CD14-positive monocyte (primary cell): ENCODE data around the gene CACNA1C. TPM values are rescaled to one million over a fixed set of nuclear protein-coding genes. Genes with fewer than 3 reads are reported as not detected.
A peak's percentile ranks its signal among the peaks of the same experiment; 100 is the strongest.

Source experiments
- DNase-seq, 3 donors: peaks; one replicate each; pipeline ENCODE4 v3.0.0-alpha.2; 2011 to 2022
- H2AFZ ChIP-seq: 2 replicates; pipeline ENCODE4 v1.6.0; 2012; ENCODE audit warnings: mild to moderate bottlenecking, low read depth, low read length, inconsistent platforms; ENCODE audit not compliant: insufficient read depth, poor library complexity, severe bottlenecking
- H3K27ac ChIP-seq, 2 donors: 1 replicate in 1 of 2; 2 replicates in 1 of 2; pipeline ENCODE4 v1.5.1; 2012 to 2013; ENCODE audit warnings: low read length in 2 of 2, control low read depth in 1 of 2, inconsistent platforms in 1 of 2, low read depth in 1 of 2, mild to moderate bottlenecking in 1 of 2
- H3K27me3 ChIP-seq, 2 donors: one replicate each; pipeline versions ENCODE4 v1.6.0 to v1.6.1; 2011 to 2013; ENCODE audit warnings: low read length in 2 of 2; ENCODE audit not compliant: control insufficient read depth in 2 of 2, insufficient read depth in 2 of 2
- H3K36me3 ChIP-seq, 2 donors: replicated peaks in 1 of 2; 1 replicate in 1 of 2; 2 replicates in 1 of 2; pipeline versions ENCODE4 v1.5.1 to v1.6.1; 2012 to 2013; ENCODE audit warnings: low read length in 2 of 2, control low read depth in 1 of 2, inconsistent platforms in 1 of 2, mild to moderate bottlenecking in 1 of 2; ENCODE audit not compliant: insufficient read depth in 2 of 2, control insufficient read depth in 1 of 2
- H3K4me1 ChIP-seq, 2 donors: 1 replicate in 1 of 2; 2 replicates in 1 of 2; pipeline versions ENCODE4 v1.5.1 to v1.6.1; 2012 to 2013; ENCODE audit warnings: low read length in 2 of 2, control low read depth in 1 of 2, inconsistent platforms in 1 of 2, mild to moderate bottlenecking in 1 of 2, moderate library complexity in 1 of 2; ENCODE audit not compliant: insufficient read depth in 2 of 2, control insufficient read depth in 1 of 2
- H3K4me2 ChIP-seq: replicated peaks from 2 replicates; pipeline ENCODE3; 2012; ENCODE audit warnings: low read length, moderate library complexity, mild to moderate bottlenecking; ENCODE audit not compliant: poor library complexity, severe bottlenecking; ENCODE audit errors: extremely low read depth
- H3K4me3 ChIP-seq, 3 experiments: fragments of 200-600 bp in 1 of 3; sonication (generic) in 1 of 3; replicated peaks in 1 of 3; 1 replicate in 2 of 3; 2 replicates in 1 of 3; pipeline ENCODE4 v1.5.1; 2011 to 2013; ENCODE audit warnings: low read length in 3 of 3, mild to moderate bottlenecking in 3 of 3, control low read depth in 2 of 3, low read depth in 2 of 3, inconsistent platforms in 1 of 3, moderate library complexity in 1 of 3
- H3K79me2 ChIP-seq: 2 replicates; pipeline ENCODE4 v1.6.0; 2012; ENCODE audit warnings: mild to moderate bottlenecking, control low read depth, inconsistent platforms, low read length, moderate library complexity; ENCODE audit not compliant: insufficient read depth
- H3K9ac ChIP-seq: 2 replicates; pipeline ENCODE4 v1.6.0; 2017; ENCODE audit warnings: low read length, mild to moderate bottlenecking; ENCODE audit not compliant: insufficient read depth, poor library complexity, severe bottlenecking
- H3K9me3 ChIP-seq, 2 donors: replicated peaks in 1 of 2; 1 replicate in 1 of 2; 2 replicates in 1 of 2; pipeline versions ENCODE4 v1.5.1 to v1.6.1; 2012 to 2013; ENCODE audit warnings: low read length in 2 of 2, control low read depth in 1 of 2; ENCODE audit not compliant: control insufficient read depth in 1 of 2, insufficient read depth in 1 of 2
- H4K20me1 ChIP-seq: 2 replicates; pipeline ENCODE4 v1.6.0; 2012; ENCODE audit warnings: mild to moderate bottlenecking, low read length, control low read depth, moderate library complexity; ENCODE audit not compliant: insufficient read depth
- H3K27ac Mint-ChIP-seq, 7 donors: one replicate each; pipeline ENCODE4 v1.8.0; 2020; ENCODE audit warnings: mild to moderate bottlenecking in 7 of 7, mixed read lengths in 7 of 7, moderate library complexity in 6 of 7, inconsistent platforms in 2 of 7
- H3K27me3 Mint-ChIP-seq, 3 donors: one replicate each; pipeline ENCODE4 v1.8.0; 2021 to 2022; ENCODE audit warnings: low read depth in 3 of 3, mild to moderate bottlenecking in 3 of 3, mixed read lengths in 3 of 3, moderate library complexity in 3 of 3, inconsistent platforms in 1 of 3
- H3K36me3 Mint-ChIP-seq, 2 donors: one replicate each; pipeline ENCODE4 v1.8.0; 2020; ENCODE audit warnings: mixed read lengths in 2 of 2, inconsistent platforms in 1 of 2, mild to moderate bottlenecking in 1 of 2
- H3K4me1 Mint-ChIP-seq: one replicate; pipeline ENCODE4 v1.8.0; 2020; ENCODE audit warnings: mild to moderate bottlenecking, mixed read lengths
- H3K4me3 Mint-ChIP-seq, 2 donors: one replicate each; pipeline ENCODE4 v1.8.0; 2020; ENCODE audit warnings: mild to moderate bottlenecking in 2 of 2, mixed read lengths in 2 of 2, moderate library complexity in 1 of 2
- H3K9me3 Mint-ChIP-seq, 7 donors: one replicate each; pipeline ENCODE4 v1.8.0; 2020 to 2022; ENCODE audit warnings: mixed read lengths in 7 of 7, mild to moderate bottlenecking in 6 of 7, moderate library complexity in 6 of 7, inconsistent platforms in 2 of 7
- CTCF ChIP-seq: fragments of 200-600 bp; IDR thresholded peaks from one replicate; pipeline ENCODE4 v1.8.0; 2022; ENCODE audit warnings: antibody characterized with exemption, mild to moderate bottlenecking
- WGBS: methylation state at CpG from one replicate; pipeline ENCODE4 v1.1.5; 2013; ENCODE audit warnings: missing lambda C conversion rate; ENCODE audit not compliant: insufficient coverage; 5-methylcytosine and 5-hydroxymethylcytosine counted together
- intact Hi-C, 2 donors: fragments of 100-400 bp; cut with micrococcal nuclease; formaldehyde crosslinking; loops; one replicate each; pipeline versions ENCODE4 v1.15.0 to v1.15.1; 2023
- polyA plus RNA-seq, 3 donors: library from polyadenylated mRNA; depleted of rRNA in 1 of 3; unstranded in 2 of 3; stranded (reverse) in 1 of 3; fragments of 300-500 nt in 2 of 3; fragments of >200 nt in 1 of 3; fragmentation: Illumina TruSeq in 2 of 3; gene quantifications; 1 replicate in 2 of 3; 2 replicates in 1 of 3; pipeline ENCODE4 v1.2.3, GENCODE V29; 2012 to 2021

The CACNA1C gene
- polyA plus RNA-seq, 3 donors: not detected

- 94% methylated on average over 5 of the region's 6 CpGs for WGBS
- H3K27ac ChIP-seq: no peak overlapping the region
- no peak overlapping the region for H3K4me2 ChIP-seq
These were observed 40.1 kb downstream of the CACNA1C start for GRCh38 chr12:2092890-2093289.

GRCh38 chr12:2094597-2094996 is 41.8 kb downstream of the CACNA1C start:
- no peak for TF ChIP-seq CTCF
- H3K27me3 ChIP-seq: no peaks in the 10 kb centered on the region
- peaks cover 7 to 10% of the 10 kb centered on the region in 2 donors for H3K4me1 ChIP-seq
- H3K9me3 ChIP-seq: no peaks in the 10 kb centered on the region
- Mint-ChIP-seq H3K27ac (peak overlapping the region in 1 of 7 donors; percentile 26), H3K4me1 (peaks cover 13% of the 10 kb centered on the region), H3K27me3 (peaks cover 0 to 4% (median 3%) of the 10 kb centered on the region in 3 donors), H3K4me3 (no peak overlapping the region), H3K36me3 (no peaks in the 10 kb centered on the region), H3K9me3 (peaks cover 0 to 3% (median 0%) of the 10 kb centered on the region in 7 donors)
- no peak overlapping the region for H3K4me3 ChIP-seq
- WGBS: 0% methylated on average over 1 of the region's 2 CpGs
- H4K20me1 ChIP-seq: no peaks in the 10 kb centered on the region
- no peak overlapping the region for H3K4me2 ChIP-seq
- peak; percentile 5 to 29 (median 20) for DNase-seq
- peak overlapping the region; percentile 18 for H2AFZ ChIP-seq
- no peaks in the 10 kb centered on the region for H3K36me3 ChIP-seq
- intact Hi-C loops: no loop called here
- H3K27ac ChIP-seq: no peak overlapping the region
- H3K79me2 ChIP-seq: no peaks in the 10 kb centered on the region
- H3K9ac ChIP-seq: no peak overlapping the region

More at GRCh38 chr12:2092890-2093289, 40.1 kb downstream of the CACNA1C start:
- no peak for DNase-seq
- Mint-ChIP-seq H3K36me3 (no peaks in the 10 kb centered on the region), H3K4me3 (no peak overlapping the region), H3K9me3 (peaks cover 0 to 3% (median 0%) of the 10 kb centered on the region in 7 donors), H3K4me1 (peaks cover 13% of the 10 kb centered on the region), H3K27me3 (peaks cover 0 to 6% (median 0%) of the 10 kb centered on the region in 3 donors), H3K27ac (no peak overlapping the region)
- no peak for TF ChIP-seq CTCF
- Histone ChIP-seq H4K20me1 (no peaks in the 10 kb centered on the region), H2AFZ (no peak overlapping the region), H3K4me1 (peaks cover 7 to 10% of the 10 kb centered on the region in 2 donors), H3K9me3 (no peaks in the 10 kb centered on the region), H3K9ac (no peak overlapping the region), H3K27me3 (no peaks in the 10 kb centered on the region), H3K36me3 (no peaks in the 10 kb centered on the region), H3K79me2 (no peaks in the 10 kb centered on the region), H3K4me3 (no peak overlapping the region)
- intact Hi-C loops: no loop called here
